Activated naive CD4-positive, alpha-beta T cell treated with anti-CD3 and anti-CD28 coated beads for 36 hours (primary cell): ENCODE data around the gene MGLL. TPM values are rescaled to one million over a fixed set of nuclear protein-coding genes. Genes with fewer than 3 reads are reported as not detected.

Source experiments
- CTCF ChIA-PET: fragments of 350-600 bp; sonication (Branson Sonifier 250); formaldehyde crosslinking; loops from one replicate; lab custom pipeline; 2021; ENCODE audit warnings: antibody characterized with exemption; lab: Charles Lee
- DNase-seq: peaks from one replicate; pipeline ENCODE4 v3.0.0-alpha.2; 2020
- H3K27ac Mint-ChIP-seq: one replicate; pipeline ENCODE4 v1.8.0; 2021; ENCODE audit warnings: mild to moderate bottlenecking, mixed read lengths
- H3K27me3 Mint-ChIP-seq: one replicate; pipeline ENCODE4 v1.8.0; 2021; ENCODE audit warnings: low read depth, mixed read lengths
- H3K36me3 Mint-ChIP-seq: one replicate; pipeline ENCODE4 v1.8.0; 2021; ENCODE audit warnings: low read depth, mixed read lengths
- H3K4me1 Mint-ChIP-seq: one replicate; pipeline ENCODE4 v1.8.0; 2021; ENCODE audit warnings: low read depth, mixed read lengths
- H3K4me3 Mint-ChIP-seq: one replicate; pipeline ENCODE4 v1.8.0; 2021; ENCODE audit warnings: mild to moderate bottlenecking, moderate library complexity, mixed read lengths
- H3K9me3 Mint-ChIP-seq: one replicate; pipeline ENCODE4 v1.8.0; 2021; ENCODE audit warnings: mixed read lengths
- intact Hi-C: fragments of 100-400 bp; cut with micrococcal nuclease; formaldehyde crosslinking; loops from one replicate; pipeline ENCODE4 v1.15.1; 2023
- total RNA-seq, 2 experiments: library from RNA; stranded (reverse); gene quantifications; one replicate each; pipeline ENCODE4 v1.2.3, GENCODE V29; 2021

MGLL gene
- total RNA-seq, 2 experiments from 2014 or later = 0.14 to 0.25 TPM

DNA sequence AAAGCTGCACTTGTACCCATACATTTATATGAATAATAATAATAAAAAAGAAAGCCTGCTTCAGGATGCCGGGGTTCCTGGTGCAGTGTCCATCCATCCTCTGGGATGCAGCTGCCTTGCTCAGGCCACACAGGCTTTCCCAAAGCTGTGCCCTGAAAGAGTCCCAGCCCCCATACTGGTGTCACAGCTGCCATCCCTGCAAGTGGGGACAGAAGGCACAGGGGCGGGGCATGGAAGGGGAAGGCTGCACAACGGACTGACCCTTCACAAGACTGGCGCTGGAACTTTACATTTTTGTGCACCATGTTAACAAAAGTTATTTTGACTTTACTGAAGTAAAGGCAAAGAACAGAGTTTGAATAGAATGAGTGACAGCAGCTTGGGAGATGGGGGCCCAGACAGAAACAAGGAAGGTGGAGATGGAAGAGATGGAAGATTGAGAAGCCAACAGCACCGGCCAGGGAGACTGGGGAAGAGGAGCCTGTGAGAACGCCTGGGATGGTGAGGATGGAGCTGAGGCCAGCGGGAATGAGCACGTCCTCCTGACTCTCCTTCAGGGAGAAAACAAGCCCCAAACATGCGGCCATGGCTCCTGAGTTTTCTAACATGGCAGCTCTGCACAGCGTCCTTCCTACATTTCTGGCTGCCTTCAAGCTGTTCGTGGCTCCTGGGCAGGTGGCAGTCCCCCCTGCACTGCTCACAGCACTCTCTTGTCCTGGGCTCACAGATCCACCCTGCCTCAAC, 76.5 kb downstream of the MGLL start:
- Mint-ChIP-seq H3K27me3 (no peaks in the 10 kb centered on the region), H3K4me3 (no peak overlapping the region), H3K36me3 (no peaks in the 10 kb centered on the region), H3K9me3 (no peaks in the 10 kb centered on the region), H3K27ac (no peak overlapping the region), H3K4me1 (peaks cover 10% of the 10 kb centered on the region)
- CTCF ChIA-PET = no interaction called here
- DNase-seq = no peak
- intact Hi-C loops = no loop called here

GRCh38 chr3:127744875-127745274, 77.4 kb downstream of the MGLL start:
- Mint-ChIP-seq H3K27ac (no peak overlapping the region), H3K4me1 (peaks cover 2% of the 10 kb centered on the region)

DNA sequence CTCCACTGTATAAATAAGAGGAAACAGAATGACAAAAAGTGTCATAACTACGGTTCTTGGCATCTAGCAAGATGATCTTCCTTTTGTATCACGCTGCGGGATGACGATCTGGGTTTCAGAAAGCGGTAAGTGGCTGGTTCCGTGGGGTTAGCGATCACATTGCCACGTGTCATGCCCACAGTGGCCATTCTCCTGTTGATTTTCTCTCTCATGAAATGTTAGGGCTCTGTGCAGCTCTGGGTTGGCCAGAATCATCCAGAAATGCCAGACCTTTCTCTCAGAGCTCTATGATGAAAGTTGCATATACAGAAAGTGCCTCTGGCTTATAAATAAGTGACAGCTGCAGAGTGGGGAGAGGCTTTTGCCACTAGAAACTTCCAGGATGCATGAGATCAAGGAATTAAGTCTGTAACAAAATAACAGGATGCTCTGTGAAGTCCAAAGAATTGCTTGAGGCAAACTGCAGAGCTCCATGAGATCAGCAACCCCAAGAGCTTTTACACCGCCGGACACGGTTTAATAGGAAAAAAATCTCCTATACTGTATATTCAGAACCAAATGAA, 78.0 kb downstream of the MGLL start:
- no peak overlapping the region for H3K4me3 Mint-ChIP-seq

More at GRCh38 chr3:127744875-127745274, 77.4 kb downstream of the MGLL start:
- Mint-ChIP-seq H3K9me3 (no peaks in the 10 kb centered on the region), H3K4me3 (no peak overlapping the region), H3K27me3 (no peaks in the 10 kb centered on the region), H3K36me3 (no peaks in the 10 kb centered on the region)
- DNase-seq = no peak
- intact Hi-C loops = no loop called here
- CTCF ChIA-PET = interaction anchor here (0.6 kb wide), 1 partner anchor 48 kb away, joined by 4 read pairs; no protein-coding TSS in a partner anchor

DNA sequence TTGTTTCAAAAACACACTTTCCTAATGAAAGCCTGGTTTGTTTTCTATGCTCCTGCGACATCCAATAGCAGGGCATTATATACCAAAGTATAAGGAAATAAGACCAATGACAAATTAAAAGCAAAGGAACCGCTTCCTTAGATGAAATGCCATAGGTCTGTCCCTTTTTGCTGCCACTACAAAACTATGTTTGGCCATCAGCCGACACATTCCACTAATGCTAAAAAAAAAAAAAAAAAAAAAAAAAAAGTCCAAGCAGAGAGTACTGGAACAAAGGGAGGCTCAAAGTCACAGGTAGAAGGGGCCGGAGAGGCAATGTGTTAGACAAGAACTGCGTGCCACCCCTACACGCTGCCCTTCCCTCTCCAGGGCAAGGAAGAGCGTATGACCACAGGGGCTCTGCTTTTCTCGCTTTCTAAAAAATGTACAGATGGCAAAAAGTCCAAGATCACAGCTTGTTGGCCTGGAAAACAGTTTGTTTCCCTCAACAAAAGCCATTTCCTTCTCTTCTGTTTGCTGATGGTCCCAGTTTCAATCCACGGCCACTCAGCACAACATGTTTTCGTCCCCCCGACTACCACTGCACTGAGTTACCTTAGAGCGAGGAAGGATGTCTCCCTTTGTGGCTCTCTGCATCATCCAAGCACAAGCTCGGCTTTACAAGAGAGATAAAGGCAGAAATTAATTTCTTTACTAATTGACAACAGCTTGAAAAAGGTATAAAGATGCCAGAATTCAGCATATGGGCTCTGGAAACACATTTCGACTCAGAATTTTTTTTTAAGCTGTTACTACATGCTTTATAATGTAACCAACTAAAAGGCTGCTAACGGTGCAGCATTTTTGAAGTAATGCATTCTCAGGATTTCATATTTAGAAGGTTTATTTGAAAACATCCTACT, 78.7 kb downstream of the MGLL start:
- no peaks in the 10 kb centered on the region for H3K27me3 Mint-ChIP-seq
- H3K4me3 Mint-ChIP-seq = no peak overlapping the region
- H3K36me3 Mint-ChIP-seq = no peaks in the 10 kb centered on the region
- intact Hi-C loops = no loop called here
- H3K4me1 Mint-ChIP-seq = no peaks in the 10 kb centered on the region
- no peak overlapping the region for H3K27ac Mint-ChIP-seq
- CTCF ChIA-PET = no interaction called here
- H3K9me3 Mint-ChIP-seq = no peaks in the 10 kb centered on the region
- no peak for DNase-seq

More for the DNA sequence above, 78.0 kb downstream of the MGLL start:
- no peaks in the 10 kb centered on the region for H3K4me1 Mint-ChIP-seq
- no peaks in the 10 kb centered on the region for H3K9me3 Mint-ChIP-seq
- H3K27me3 Mint-ChIP-seq = no peaks in the 10 kb centered on the region
- no peak overlapping the region for H3K27ac Mint-ChIP-seq
- CTCF ChIA-PET = interaction anchor here (0.6 kb wide), 1 partner anchor 48 kb away, joined by 4 read pairs; no protein-coding TSS in a partner anchor
- DNase-seq = no peak
- no peaks in the 10 kb centered on the region for H3K36me3 Mint-ChIP-seq
- intact Hi-C loops = no loop called here

DNA sequence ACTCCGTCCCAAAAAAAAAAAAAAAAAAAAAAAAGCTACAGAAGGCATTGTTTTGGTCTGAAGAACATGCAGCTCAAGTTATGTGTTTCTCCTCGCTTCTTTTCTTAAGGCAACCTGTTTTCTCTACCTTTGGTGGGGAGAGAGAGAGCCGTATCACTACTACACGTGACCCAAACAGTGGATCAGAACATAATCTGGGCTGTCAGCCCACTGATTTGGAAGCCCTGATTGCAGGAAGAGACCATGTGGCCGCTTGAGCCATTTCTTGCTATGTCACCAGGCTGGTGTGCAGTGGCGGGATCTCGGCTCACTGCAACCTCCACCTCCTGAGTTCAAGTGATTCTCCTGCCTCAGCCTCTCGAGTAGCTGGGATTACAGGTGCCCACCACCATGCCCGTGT, 79.7 kb downstream of the MGLL start:
- CTCF ChIA-PET = no interaction called here
- intact Hi-C loops = no loop called here
- no peaks in the 10 kb centered on the region for H3K36me3 Mint-ChIP-seq
- no peaks in the 10 kb centered on the region for H3K4me1 Mint-ChIP-seq
- no peak overlapping the region for H3K27ac Mint-ChIP-seq
- no peak overlapping the region for H3K4me3 Mint-ChIP-seq
- H3K27me3 Mint-ChIP-seq = no peaks in the 10 kb centered on the region
- H3K9me3 Mint-ChIP-seq = no peaks in the 10 kb centered on the region
- DNase-seq = no peak

GRCh38 chr3:127741690-127742089, 80.6 kb downstream of the MGLL start:
- CTCF ChIA-PET = no interaction called here
- no peaks in the 10 kb centered on the region for H3K4me1 Mint-ChIP-seq
- intact Hi-C loops = no loop called here
- H3K9me3 Mint-ChIP-seq = no peaks in the 10 kb centered on the region
- no peak overlapping the region for H3K27ac Mint-ChIP-seq
- no peaks in the 10 kb centered on the region for H3K27me3 Mint-ChIP-seq
- no peak overlapping the region for H3K4me3 Mint-ChIP-seq
- H3K36me3 Mint-ChIP-seq = no peaks in the 10 kb centered on the region
- DNase-seq = no peak

DNA sequence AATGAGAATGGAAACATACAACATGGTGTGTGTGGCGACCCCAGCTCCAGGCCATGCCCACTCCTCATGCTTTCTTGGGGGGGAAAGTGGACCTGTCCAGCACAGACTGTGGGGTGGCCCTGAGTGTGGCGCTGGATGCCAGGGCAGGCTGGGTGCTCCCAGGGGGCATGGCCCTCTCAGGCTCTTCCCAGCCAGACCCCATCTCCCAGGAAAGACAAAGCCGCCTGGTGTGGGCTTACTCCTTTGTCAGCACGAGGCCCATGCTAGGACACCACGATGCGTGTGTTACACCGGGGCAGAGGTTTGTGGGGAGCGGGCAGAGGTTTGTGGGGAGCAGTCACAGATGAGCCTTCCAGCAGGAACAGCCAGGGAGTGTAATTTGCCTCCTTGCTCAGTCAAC, 81.1 kb downstream of the MGLL start:
- Mint-ChIP-seq H3K27me3 (no peaks in the 10 kb centered on the region), H3K9me3 (no peaks in the 10 kb centered on the region), H3K27ac (no peak overlapping the region), H3K4me1 (no peaks in the 10 kb centered on the region), H3K36me3 (no peaks in the 10 kb centered on the region), H3K4me3 (no peak overlapping the region)
- intact Hi-C loops = no loop called here
- CTCF ChIA-PET = no interaction called here
- DNase-seq = no peak

DNA sequence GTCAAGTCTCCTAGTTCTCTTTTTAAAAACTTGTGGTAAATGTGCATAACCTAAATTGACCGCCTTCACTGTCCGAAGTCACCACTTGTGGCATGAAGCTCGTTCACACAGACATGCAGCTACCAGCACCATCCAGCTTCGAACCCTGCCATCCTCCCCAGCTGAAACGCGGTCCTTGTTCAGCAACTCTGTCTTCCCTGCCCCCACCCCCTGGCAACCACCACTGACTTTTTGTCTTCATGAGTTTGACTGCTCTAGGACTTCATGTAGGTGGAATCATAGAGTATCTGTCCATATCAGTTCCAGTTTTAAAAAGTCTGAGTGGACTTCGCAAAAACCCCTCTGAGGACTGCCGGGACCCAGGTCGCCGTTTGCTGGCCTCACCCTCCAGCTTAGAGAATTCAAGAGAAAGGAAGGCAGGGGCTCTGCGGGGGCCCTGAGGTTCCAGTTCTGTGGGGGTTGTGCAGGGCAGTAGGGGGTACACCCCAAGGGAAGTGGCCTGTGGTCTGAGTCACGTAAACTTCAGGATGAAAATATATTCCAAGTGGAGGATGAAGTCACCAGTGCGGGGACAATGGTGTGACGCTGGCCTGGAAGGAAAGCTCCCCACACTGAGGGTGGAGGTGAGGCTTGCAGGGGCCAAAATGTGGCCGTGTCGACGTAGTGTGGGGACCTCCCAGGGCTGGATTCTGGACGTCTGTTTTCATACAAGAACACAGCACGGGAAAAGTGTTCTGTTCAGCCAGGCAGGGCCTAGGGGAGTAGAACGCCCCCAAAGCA, 82.0 kb downstream of the MGLL start:
- H3K36me3 Mint-ChIP-seq = no peaks in the 10 kb centered on the region
- no peak overlapping the region for H3K4me3 Mint-ChIP-seq
- H3K27me3 Mint-ChIP-seq = no peaks in the 10 kb centered on the region
- no peak overlapping the region for H3K27ac Mint-ChIP-seq
- H3K4me1 Mint-ChIP-seq = no peaks in the 10 kb centered on the region
- H3K9me3 Mint-ChIP-seq = no peaks in the 10 kb centered on the region
- DNase-seq = no peak
- CTCF ChIA-PET = no interaction called here
- intact Hi-C loops = no loop called here

DNA sequence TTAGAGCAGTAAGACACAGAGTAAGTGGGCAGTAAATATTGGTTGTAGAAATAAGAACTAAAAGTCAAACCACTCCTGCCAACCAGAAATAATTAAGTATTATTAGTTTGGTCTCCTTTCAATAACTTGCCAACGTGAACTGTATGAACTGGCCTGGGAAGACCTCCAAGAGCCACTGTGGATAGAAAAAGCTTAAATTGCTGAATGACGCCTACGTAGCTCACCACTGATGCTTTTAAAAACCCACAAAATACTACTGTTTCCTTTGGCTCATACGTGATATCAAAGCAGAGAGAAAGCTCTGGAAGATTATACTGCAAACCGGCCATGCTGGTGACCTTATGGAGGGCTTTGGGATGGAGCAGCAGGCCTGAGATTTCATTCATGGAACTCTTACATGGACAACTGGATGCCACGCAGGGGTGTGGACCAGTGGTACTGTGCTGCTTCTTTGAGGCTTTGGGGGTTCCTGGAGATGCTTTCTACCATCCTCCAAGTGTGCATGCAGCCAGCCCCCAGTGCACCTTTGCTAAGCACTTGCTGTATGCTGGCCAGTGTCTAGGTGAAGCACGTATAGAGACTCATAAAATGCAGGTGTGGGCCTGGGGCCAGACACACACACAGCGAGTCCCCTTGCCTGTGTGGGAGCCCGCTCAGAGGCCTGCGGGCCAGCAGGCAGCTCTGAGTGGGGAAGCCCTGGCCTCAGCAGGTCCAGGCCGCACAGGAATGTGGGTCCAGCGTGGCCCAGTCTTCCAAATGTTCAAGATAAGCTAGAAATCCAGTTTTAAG, 82.8 kb downstream of the MGLL start:
- no peaks in the 10 kb centered on the region for H3K36me3 Mint-ChIP-seq
- no peak overlapping the region for H3K4me3 Mint-ChIP-seq
- intact Hi-C loops = no loop called here
- no peaks in the 10 kb centered on the region for H3K4me1 Mint-ChIP-seq
- CTCF ChIA-PET = no interaction called here
- no peak overlapping the region for H3K27ac Mint-ChIP-seq
- DNase-seq = no peak
- H3K9me3 Mint-ChIP-seq = no peaks in the 10 kb centered on the region
- H3K27me3 Mint-ChIP-seq = no peaks in the 10 kb centered on the region

- intact Hi-C loops = no loop called here
- no peak for DNase-seq
- H3K9me3 Mint-ChIP-seq = no peaks in the 10 kb centered on the region
- H3K4me3 Mint-ChIP-seq = no peak overlapping the region
- H3K27me3 Mint-ChIP-seq = peaks cover 3% of the 10 kb centered on the region
- no peaks in the 10 kb centered on the region for H3K4me1 Mint-ChIP-seq
- CTCF ChIA-PET = interaction anchor here (0.6 kb wide), 2 partner anchors 300 to 1590 kb away, joined by 3 read pairs; no protein-coding TSS in a partner anchor
- no peaks in the 10 kb centered on the region for H3K36me3 Mint-ChIP-seq
- H3K27ac Mint-ChIP-seq = no peak overlapping the region
Observed at GRCh38 chr3:127738192-127738840, 84.0 kb downstream of the MGLL start.
